Heart right ventricle (tissue), 16 donors: ENCODE results near the gene AFMID. TPM values are rescaled to one million over a fixed set of nuclear protein-coding genes. Genes with fewer than 3 reads are reported as not detected.

Experiments
- ATAC-seq, 8 donors: fragments of 200-7000 bp; cut with Tn5 transposase; one replicate each; pipeline ENCODE4 v1.9.1; 2020; ENCODE audit warnings: mild to moderate bottlenecking in 8 of 8, moderate library complexity in 8 of 8, moderate number of reproducible peaks in 1 of 8
- DNase-seq, 2 donors: peaks; one replicate each; pipeline ENCODE4 v3.0.0-alpha.2; 2020
- H3K27ac ChIP-seq, 10 donors: fragments of 200-600 bp; sonication (generic) in 2 of 10; one replicate each; pipeline versions ENCODE4 v1.5.0 to v1.8.0; 2020 to 2022; ENCODE audit warnings: mild to moderate bottlenecking in 3 of 10
- H3K27me3 ChIP-seq, 7 donors: fragments of 200-600 bp; one replicate each; pipeline ENCODE4 v1.8.0; 2021 to 2022; ENCODE audit warnings: mild to moderate bottlenecking in 2 of 7
- H3K36me3 ChIP-seq, 9 donors: fragments of 200-600 bp; sonication (generic) in 1 of 9; one replicate each; pipeline versions ENCODE4 v1.5.0 to v1.8.0; 2020 to 2022; ENCODE audit warnings: mild to moderate bottlenecking in 2 of 9
- H3K4me1 ChIP-seq, 9 donors: fragments of 200-600 bp; sonication (generic) in 1 of 9; one replicate each; pipeline versions ENCODE4 v1.5.0 to v1.8.0; 2020 to 2022; ENCODE audit warnings: mild to moderate bottlenecking in 4 of 9
- H3K4me3 ChIP-seq, 10 donors: fragments of 200-600 bp; sonication (generic) in 2 of 10; one replicate each; pipeline versions ENCODE4 v1.5.0 to v1.8.0; 2020 to 2022; ENCODE audit warnings: mild to moderate bottlenecking in 7 of 10, moderate library complexity in 2 of 10
- H3K9me3 ChIP-seq, 11 donors: fragments of 200-600 bp in 10 of 11; sonication (generic) in 2 of 11; one replicate each; pipeline versions ENCODE4 v1.5.0 to v1.8.0; 2013 to 2022; ENCODE audit warnings: mild to moderate bottlenecking in 2 of 11, control low read depth in 1 of 11, moderate library complexity in 1 of 11
- WGBS, 2 donors: extraction: QIAGEN DNeasy Blood & Tissue Kit; methylation state at CpG; one replicate each; pipeline ENCODE4 v1.1.7; 2013; ENCODE audit warnings: inconsistent platforms in 1 of 2; 5-methylcytosine and 5-hydroxymethylcytosine counted together
- intact Hi-C, 10 donors: fragments of 100-400 bp; cut with DNase I; formaldehyde crosslinking; loops; one replicate each; pipeline versions ENCODE4 v1.11.1 to v1.14.2; 2022
- polyA plus RNA-seq, 2 donors: library from polyadenylated mRNA; stranded (reverse); fragments of 200-250 nt; gene quantifications; one replicate each; pipeline ENCODE4 v1.2.3, GENCODE V29; 2013
- total RNA-seq, 10 donors: library from RNA; stranded (reverse); fragmentation: NEBNext Ultra II Directional in 3 of 10; extraction: Animal tissue kit (Norgen Biotek cat#: 25700) in 3 of 10; gene quantifications; one replicate each; pipeline versions ENCODE4 v1.2.1 to v1.2.4, GENCODE V29; 2021 to 2023
- TF ChIP-seq, protein P1 (sequence below), 9 donors: fragments of 200-600 bp; sonication (generic) in 2 of 9; IDR thresholded peaks; one replicate each; pipeline versions ENCODE4 v1.5.0 to v1.8.0; 2021 to 2022; ENCODE audit warnings: antibody characterized with exemption in 9 of 9, mild to moderate bottlenecking in 5 of 9, moderate library complexity in 1 of 9
- donor health status: Arrhythmogenic right ventricular cardiomyopathy.
- donor health status: ischemic (EF 13 %, LVEDD 7.1; RV severe dilation, severe dysfunction).
- donor health status: healthy with polysubstance abuse.
- donor health status: DM: no; HTN: yes; CAD: no.
- donor health status: DM: no; HTN: no; CAD: no.
- donor health status: ischemic (EF 25% LVEDD 6.9; RV normal size, moderate dysfunction).
- donor health status: ischemic (EF 25% LVEDD 5.7; RV mildly dilated, moderate dysfunction).
- donor health status: healthy.
- donor health status: DM: yes; HTN: yes; CAD: no.
- donor health status: Ischemic cardiomyopathy.
- donor health status: ischemic (EF 35%, LVEDD 5.7; RV mildly dilated, moderate dysfunction).
- donor health status: nonischemic (EF 11% LVEDD 7.7; RV severe dilation, severe dysfunction).
- donor health status: DM: yes; HTN: yes; CAD: no.
- donor health status: PGD.
- donor health status: ischemic (EF 29% LVEDD 5.4; RV normal size, mild dysfunction).
- donor health status: nonischemic (EF 23%, LVEDD 6.1; RV moderate dilation, normal function).

The AFMID gene
- total and polyA plus RNA-seq, 12 donors: 13.0 to 42.4 (median 28.2) TPM

DNA sequence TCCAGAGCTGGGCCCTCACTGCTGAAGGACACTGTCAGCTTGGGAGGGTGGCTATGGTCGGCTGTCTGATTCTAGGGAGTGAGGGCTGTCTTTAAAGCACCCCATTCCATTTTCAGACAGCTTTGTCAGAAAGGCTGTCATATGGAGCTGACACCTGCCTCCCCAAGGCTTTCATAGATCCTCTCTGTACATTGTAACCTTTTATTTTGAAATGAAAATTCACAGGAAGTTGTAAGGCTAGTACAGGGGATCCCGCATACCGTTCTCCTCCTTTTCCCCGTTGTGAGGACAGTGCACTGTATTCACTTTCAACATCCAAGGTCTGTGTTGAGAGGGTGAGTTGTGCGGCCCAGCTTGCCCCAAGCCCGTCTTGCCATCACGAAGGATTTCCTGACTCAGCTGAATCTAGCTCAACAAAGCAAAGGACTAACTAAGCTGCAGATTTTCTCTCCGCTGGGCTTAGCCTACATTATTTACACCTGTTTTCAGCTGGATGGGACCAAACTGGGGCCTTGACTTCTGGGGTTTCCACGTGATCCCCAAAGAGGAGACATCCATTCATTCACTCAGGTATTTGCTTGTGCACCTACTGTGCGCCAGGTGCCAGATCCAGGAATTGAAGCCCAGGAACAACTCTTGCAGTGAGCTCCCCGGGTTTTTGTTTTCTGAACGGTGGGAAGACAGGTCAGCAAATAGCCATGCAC lies 39.0 kb downstream of the AFMID start:
- intact Hi-C loops: no loop called here
- ATAC-seq (no peak), DNase-seq (no peak)
- WGBS, 2 donors: 77 to 79% methylated on average over 12 of the region's 12 CpGs
- Histone ChIP-seq H3K27ac (peak overlapping the region in 1 of 10 donors; percentile 53), H3K4me3 (no peak overlapping the region), H3K27me3 (peaks cover 6 to 21% (median 17%) of the 10 kb centered on the region in 7 donors), H3K36me3 (peaks cover 0 to 17% (median 0%) of the 10 kb centered on the region in 9 donors), H3K4me1 (peaks cover 0 to 26% (median 9%) of the 10 kb centered on the region in 9 donors), H3K9me3 (no peaks in the 10 kb centered on the region)
- TF ChIP-seq, protein P1, sequence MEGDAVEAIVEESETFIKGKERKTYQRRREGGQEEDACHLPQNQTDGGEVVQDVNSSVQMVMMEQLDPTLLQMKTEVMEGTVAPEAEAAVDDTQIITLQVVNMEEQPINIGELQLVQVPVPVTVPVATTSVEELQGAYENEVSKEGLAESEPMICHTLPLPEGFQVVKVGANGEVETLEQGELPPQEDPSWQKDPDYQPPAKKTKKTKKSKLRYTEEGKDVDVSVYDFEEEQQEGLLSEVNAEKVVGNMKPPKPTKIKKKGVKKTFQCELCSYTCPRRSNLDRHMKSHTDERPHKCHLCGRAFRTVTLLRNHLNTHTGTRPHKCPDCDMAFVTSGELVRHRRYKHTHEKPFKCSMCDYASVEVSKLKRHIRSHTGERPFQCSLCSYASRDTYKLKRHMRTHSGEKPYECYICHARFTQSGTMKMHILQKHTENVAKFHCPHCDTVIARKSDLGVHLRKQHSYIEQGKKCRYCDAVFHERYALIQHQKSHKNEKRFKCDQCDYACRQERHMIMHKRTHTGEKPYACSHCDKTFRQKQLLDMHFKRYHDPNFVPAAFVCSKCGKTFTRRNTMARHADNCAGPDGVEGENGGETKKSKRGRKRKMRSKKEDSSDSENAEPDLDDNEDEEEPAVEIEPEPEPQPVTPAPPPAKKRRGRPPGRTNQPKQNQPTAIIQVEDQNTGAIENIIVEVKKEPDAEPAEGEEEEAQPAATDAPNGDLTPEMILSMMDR (IDR thresholded peaks at IDR 0.05): no peak

DNA sequence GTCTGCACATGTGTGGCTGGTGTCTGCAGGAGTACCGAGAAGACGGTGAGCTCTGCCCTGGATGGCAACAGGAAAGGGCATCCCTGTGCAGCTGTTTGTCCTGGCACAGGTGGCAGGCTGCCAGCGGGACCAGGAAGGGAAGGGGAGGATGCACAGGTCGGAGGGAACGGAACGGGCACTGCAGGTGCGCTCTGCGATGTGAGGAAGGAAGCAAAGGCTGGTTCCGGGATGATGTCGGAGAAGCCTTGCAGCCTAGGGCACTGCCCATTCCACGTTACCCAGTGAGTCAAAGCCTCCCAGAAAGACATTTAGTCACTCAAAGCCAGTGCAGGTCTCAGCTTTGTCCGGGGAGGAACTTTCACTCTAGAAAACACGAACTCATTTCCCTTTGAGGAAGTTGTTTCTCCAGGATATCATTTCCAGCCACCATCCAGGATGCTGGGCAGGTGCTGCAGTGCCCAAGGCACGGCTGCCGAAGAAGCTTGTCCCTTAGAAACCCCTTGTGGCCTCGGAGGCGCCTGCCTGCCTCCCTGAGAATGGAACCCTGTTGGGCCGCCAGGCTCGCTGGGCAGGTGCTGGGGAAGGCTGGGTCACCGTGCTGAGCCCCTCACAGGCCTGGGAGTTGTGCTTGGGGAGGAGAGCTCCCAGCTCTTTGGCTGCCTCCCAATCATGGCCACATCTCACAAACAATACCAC lies 39.7 kb downstream of the AFMID start:
- intact Hi-C loops: no loop called here
- TF ChIP-seq, protein P1 (IDR thresholded peaks at IDR 0.05): no peak
- no peaks in the 10 kb centered on the region for H3K9me3 ChIP-seq
- peaks cover 0 to 17% (median 0%) of the 10 kb centered on the region in 9 donors for H3K36me3 ChIP-seq
- H3K27me3 ChIP-seq: peaks cover 10 to 27% (median 23%) of the 10 kb centered on the region in 7 donors
- ATAC-seq: no peak
- H3K4me3 ChIP-seq: no peak overlapping the region
- WGBS, 2 donors: 62 to 66% methylated on average over 20 of the region's 20 CpGs
- peak overlapping the region in 1 of 10 donors; percentile 53 for H3K27ac ChIP-seq
- DNase-seq: no peak
- H3K4me1 ChIP-seq: peaks cover 0 to 30% (median 9%) of the 10 kb centered on the region in 9 donors

DNA sequence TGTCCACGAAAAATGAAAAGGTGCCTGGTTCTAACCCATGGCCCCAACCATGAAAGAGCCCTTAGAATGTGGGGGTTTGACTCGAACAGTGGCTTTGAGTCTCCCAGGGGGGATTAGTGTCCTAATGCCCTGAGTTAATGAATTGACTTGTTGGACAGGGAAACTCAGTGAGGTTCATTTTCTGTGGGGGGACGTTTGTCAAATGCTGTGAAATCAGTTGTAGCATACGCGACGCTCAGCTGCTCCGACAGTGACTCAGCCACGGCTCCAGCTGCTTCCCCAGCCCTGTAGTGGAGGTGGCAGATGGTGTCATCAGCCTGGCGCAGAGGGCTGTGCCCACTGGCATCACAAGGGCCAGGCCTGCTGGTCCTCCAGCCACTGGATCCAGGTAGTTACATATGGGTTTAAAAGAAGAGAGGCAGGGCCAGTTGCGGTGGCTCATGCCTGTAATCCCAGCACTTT lies 40.3 kb downstream of the AFMID start:
- peak overlapping the region in 1 of 10 donors; percentile 53 for H3K27ac ChIP-seq
- DNase-seq (no peak), ATAC-seq (no peak)
- H3K4me3 ChIP-seq: no peak overlapping the region
- H3K36me3 ChIP-seq: peaks cover 0 to 16% (median 0%) of the 10 kb centered on the region in 9 donors
- no peaks in the 10 kb centered on the region for H3K9me3 ChIP-seq
- WGBS, 2 donors: 85% methylated on average over 10 of the region's 10 CpGs
- intact Hi-C loops: no loop called here
- peaks cover 0 to 36% (median 9%) of the 10 kb centered on the region in 9 donors for H3K4me1 ChIP-seq
- TF ChIP-seq, protein P1 (IDR thresholded peaks at IDR 0.05): no peak
- peaks cover 15 to 32% (median 29%) of the 10 kb centered on the region in 7 donors for H3K27me3 ChIP-seq

DNA sequence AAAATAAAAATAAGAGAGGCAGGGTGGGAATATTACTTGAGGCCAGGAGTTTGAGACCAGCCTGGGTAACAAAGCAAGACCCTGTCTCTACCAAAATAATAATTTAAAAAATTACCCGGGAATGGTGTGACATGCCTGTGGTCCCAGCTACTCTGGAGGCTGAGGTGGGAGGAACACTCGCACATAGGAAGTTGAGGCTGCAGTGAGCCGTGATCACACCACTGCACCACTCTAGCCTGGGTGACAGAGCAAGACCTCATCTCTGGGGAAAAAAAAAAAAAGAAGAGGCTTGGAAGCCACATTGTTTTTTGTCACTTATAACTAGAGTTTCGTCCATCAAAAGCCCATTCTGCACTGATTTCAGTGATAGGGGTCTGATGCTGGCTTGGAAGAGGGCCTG lies 41.0 kb downstream of the AFMID start:
- H3K4me3 ChIP-seq: no peak overlapping the region
- H3K36me3 ChIP-seq: peaks cover 0 to 9% (median 0%) of the 10 kb centered on the region in 9 donors
- no peak for DNase-seq
- TF ChIP-seq, protein P1 (IDR thresholded peaks at IDR 0.05): no peak
- peaks cover 0 to 32% (median 3%) of the 10 kb centered on the region in 9 donors for H3K4me1 ChIP-seq
- no peak overlapping the region for H3K27ac ChIP-seq
- intact Hi-C loops: no loop called here
- ATAC-seq: no peak
- H3K9me3 ChIP-seq: no peaks in the 10 kb centered on the region
- peaks cover 18 to 39% (median 36%) of the 10 kb centered on the region in 7 donors for H3K27me3 ChIP-seq
- 88 to 90% methylated on average over 4 of the region's 4 CpGs for WGBS, 2 donors
